ENCODE results near the gene C12orf60.
A peak's percentile ranks its signal among the peaks of the same experiment; 100 is the strongest.
"Not testable (repeated sequence)": the region's sequence is repeated elsewhere in the genome, so short reads cannot be mapped to it uniquely, and the experiment has no call there.

The C12orf60 gene

DNA sequence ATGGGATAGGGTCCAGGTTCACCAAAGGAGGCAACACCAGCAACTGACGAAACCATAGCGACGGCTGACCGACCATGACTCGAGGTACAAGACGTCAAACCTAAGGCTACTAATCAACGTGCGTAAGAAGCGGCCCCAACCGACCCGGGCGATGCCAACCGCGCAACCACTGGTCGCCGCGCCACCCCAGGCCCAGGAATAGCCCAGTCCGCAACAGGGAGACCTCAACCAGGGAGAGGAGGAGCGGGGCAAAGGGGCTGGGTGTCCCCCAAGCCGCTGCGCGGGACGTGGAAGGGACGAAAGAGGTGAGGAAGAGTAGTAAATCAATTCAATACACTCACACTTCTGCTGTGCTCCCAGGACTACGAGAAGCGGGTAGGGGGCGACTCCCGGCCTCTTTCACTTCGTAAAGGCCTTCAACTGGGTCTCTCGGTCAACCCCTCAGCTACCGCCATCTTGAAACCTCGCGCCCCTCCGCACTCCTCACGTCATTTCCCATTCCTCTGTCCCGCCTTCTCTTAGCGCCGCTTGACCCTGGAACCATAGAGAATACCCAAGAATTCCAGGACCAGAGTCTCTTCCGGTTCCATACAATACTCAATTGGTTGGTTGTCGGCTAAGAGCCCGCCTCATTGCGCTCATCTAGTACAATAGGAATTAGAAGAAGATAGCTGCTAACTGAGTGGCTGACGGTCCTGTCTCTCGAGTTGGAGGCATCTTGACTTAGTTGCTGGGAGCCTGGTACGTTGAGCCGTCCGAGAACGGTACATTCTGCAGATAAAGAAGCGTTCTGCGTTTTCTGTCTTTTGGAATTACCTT lies at the start of gene C12orf60, which contains the start of gene WBP11:
Gene C12orf60 (plus strand): TSS at position 660 of the 819 bp plus-strand sequence. CDS start 19,266 bp downstream, outside the sequence.
Gene WBP11 (minus strand): TSS at position 468 of the 819 bp plus-strand sequence. CDS start 2,095 bp downstream, outside the sequence.
- DNase-seq (ENCODE audit: low read depth) = peak; percentile 54

GRCh38 chr12:14756334-14757143 lies 46.9 kb upstream of the C12orf60 start:
- no peak for DNase-seq (ENCODE audit: low read depth)

GRCh38 chr12:14759711-14760280 lies 43.7 kb upstream of the C12orf60 start:
- not testable (repeated sequence) for DNase-seq (ENCODE audit: low read depth)

GRCh38 chr12:14765398-14765797 lies 38.1 kb upstream of the C12orf60 start:
- DNase-seq (ENCODE audit: low read depth) = no peak

- not testable (repeated sequence) for DNase-seq (ENCODE audit: low read depth)
These were observed 37.5 kb upstream of the C12orf60 start for GRCh38 chr12:14766020-14766419.

- no peak for DNase-seq (ENCODE audit: low read depth)
These were observed 36.7 kb upstream of the C12orf60 start for GRCh38 chr12:14766649-14767215.

DNA sequence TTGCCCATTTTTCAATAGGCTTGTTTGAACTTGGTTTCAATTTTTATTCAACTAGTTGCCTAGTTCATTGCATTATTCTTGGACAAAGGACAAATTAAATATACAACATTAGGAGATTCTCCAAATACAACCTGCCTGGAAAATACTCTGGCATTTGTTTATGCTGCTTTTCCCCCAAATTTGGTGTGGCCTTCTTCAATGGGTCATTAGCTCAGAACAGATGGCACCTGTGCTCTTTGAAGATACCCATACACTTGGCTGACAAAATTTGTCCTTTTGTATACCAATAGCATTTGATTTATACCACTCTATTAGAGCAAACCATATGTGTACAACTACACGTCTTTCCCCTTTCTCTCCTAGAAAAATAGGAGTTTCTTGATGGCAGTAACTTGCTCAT lies 35.9 kb upstream of the C12orf60 start:
- DNase-seq (ENCODE audit: low read depth) = no peak

GRCh38 chr12:14768823-14769405 lies 34.6 kb upstream of the C12orf60 start:
- peak; percentile 1 for DNase-seq (ENCODE audit: low read depth)

DNA sequence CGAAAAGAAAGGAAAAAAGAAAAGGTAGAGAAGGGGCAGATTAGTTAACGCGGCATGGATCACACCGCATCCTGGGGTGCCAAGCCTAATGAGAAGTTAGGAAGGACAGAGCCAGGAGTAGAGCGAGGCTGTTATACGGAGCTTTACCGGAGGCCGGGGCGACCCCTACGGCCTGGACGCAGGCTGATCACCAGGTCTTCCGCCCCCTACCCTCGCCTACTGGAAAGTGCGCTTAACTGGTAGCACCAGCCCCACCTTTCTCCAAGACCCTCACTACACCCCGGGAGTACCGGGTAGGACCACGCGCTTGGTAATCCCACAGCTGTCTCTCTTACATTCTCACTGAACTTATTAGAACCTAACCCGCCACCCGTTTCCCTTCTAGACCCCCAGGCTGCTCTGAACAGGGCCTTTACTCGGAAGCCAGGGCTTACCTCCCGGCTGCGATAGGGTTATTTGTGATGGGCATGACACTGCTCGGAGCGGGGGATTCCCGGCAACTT lies 34.0 kb upstream of the C12orf60 start:
- DNase-seq (ENCODE audit: low read depth) = peak; percentile 8

DNA sequence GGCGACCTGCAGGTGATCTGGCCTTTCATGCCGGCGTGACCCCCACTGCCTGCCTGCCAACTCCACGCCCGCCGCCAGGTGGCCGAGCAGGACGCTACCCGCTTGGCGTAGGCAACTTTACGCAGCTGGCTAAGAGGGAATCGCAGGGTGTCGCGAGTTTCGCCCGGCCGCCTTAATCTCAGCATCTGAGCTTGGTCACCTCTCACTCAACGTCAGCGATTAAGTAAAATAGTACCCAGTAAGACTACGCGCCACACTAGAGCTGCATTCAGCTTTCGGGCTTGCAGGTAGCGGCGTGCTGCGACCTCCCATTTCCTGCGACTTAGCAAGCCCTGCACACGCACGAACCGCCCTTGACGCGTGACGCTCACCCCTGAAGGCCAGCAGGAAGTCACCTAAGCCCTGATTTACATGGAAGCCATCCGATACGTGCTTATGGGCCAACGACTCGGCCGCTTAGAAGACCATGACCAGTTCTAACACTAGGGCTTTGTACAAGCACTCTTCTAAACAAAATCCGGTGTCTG lies 33.4 kb upstream of the C12orf60 start:
- DNase-seq (ENCODE audit: low read depth) = peak; percentile 78

DNA sequence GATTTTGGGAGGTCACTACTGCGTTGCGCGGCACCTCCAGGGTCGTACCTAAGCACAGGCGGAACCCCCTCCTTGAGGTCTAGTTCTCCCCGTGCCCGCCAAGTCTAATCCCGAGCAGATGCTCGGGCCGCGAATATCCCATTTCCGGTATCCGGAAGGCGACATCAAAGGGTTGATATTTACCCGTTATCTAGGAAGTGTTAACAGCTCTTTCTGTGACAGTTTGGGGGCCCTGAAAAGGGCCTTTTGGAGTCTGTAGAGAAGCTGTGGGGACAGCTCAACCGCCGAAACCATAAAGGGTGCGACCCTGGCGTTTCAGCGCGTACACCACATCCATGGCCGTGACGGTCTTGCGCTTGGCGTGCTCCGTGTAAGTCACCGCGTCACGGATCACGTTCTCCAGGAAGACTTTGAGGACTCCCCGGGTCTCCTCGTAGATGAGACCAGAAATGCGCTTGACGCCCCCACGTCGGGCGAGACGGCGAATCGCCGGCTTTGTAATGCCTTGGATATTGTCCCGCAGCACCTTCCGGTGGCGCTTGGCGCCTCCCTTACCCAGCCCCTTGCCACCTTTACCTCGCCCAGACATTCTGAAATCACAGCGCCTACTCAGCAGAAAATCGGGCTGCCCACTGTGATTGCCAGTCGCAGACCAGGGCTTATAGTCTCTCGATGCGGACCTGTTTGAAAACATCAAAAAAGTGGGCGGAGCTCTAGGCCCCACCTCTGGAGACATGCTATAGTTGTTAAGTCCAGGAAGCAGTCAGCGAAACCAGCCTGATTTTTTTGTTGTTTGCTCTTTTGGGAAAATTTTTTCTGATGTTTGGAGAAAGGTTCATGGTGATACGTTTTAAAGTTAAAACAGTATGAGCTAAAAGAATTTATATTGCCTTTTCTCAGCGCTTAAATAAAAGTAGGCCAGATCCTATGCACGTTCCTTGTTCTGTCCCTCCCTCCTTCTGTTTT lies 32.7 kb upstream of the C12orf60 start:
- DNase-seq (ENCODE audit: low read depth) = peak; percentile 79

DNA sequence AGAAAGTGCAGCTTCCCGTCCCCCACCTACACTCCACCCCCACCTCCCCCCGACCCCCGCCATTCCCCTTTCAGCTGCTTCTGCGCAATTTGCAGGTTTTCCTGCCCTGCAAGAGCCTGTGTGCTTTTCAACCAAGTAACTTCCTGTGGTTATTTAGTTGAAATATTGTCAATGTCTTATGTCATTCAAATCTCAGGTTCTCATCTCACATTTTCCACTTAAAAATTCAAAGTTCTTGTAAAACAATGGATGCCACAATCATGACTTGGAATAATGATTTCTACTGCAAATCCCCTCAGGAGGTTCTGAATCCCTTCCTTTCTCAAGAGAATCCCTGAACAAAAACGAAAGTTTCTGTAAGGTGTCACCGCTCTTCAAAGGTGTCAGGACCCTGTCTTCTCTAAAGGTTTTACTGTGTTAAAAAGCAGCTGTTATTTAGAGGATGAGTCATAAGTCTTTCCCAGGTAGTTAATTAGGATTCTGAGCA lies 31.8 kb upstream of the C12orf60 start:
- no peak for DNase-seq (ENCODE audit: low read depth)

DNA sequence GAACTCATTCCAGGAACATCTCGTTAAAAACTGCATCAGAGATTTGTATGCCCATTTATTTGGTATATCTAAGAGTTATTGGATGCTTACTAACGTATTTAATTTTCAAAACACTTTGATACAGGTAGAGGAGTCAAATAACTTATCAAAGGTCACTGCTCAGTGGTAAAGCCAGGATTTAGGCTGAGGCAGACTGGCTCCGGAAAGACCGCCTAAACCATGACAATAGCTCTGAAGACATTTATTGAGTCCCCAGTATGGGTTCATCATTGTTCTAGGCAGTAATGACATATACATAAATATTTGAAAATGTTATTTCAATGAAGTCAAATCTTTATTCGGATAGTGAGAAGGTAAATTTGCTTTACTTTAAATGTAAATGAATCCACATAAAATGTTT lies 30.5 kb upstream of the C12orf60 start:
- no peak for DNase-seq (ENCODE audit: low read depth)

GRCh38 chr12:14773685-14774073 lies 29.8 kb upstream of the C12orf60 start:
- DNase-seq (ENCODE audit: low read depth) = peak; percentile 15

DNA sequence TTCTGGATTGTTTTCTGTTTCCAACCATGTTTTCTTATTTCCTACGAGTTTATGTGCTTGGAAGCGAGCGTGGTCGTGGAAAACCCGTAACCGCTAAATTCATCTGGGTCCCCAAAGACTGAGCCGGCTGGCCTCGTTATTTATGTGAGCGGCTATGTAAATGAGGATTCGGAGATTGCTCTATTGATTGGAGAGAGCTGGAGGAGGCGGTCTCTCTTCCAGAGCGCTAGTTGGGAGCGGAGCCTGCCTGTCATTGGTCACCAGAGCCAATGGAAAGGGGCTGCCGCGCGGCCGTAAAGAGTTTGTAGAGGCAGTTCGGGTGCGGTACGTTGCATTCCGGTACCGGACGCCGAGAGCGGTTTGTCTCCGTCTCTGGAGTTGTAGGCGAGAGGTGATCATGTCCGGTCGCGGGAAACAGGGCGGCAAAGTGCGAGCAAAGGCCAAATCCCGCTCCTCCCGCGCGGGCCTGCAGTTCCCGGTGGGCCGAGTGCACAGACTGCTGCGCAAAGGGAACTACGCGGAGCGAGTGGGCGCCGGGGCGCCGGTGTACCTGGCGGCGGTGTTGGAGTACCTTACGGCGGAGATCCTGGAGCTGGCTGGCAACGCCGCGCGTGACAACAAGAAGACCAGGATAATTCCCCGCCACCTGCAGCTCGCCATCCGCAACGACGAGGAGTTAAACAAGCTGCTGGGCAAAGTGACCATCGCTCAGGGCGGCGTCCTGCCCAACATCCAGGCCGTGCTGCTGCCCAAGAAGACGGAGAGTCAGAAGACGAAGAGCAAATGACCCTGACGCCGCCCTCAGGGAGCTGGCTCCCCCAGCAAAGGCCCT lies 29.2 kb upstream of the C12orf60 start:
- DNase-seq (ENCODE audit: low read depth) = peak; percentile 54

- DNase-seq (ENCODE audit: low read depth) = no peak
These were observed 28.4 kb upstream of the C12orf60 start for GRCh38 chr12:14774906-14775635.

- DNase-seq (ENCODE audit: low read depth) = no peak
These were observed 27.9 kb upstream of the C12orf60 start for GRCh38 chr12:14775636-14775980.

- DNase-seq (ENCODE audit: low read depth) = no peak
These were observed 27.1 kb upstream of the C12orf60 start for GRCh38 chr12:14776236-14776961.
